Sigmoid colon (tissue), 7 donors: Measurements from ENCODE around the gene IGF2BP3. TPM values are rescaled to one million over a fixed set of nuclear protein-coding genes. Genes with fewer than 3 reads are reported as not detected.

Source experiments
- DNase-seq: peaks from one replicate; pipeline ENCODE4 v3.0.0-alpha.2; 2019
- H3K27ac ChIP-seq, 4 donors: fragments of 200-600 bp; sonication (generic); one replicate each; pipeline ENCODE4 v1.5.1; 2016 to 2019; ENCODE audit warnings: mild to moderate bottlenecking in 1 of 4
- H3K27me3 ChIP-seq, 3 donors: fragments of 200-600 bp; sonication (generic); one replicate each; pipeline ENCODE4 v1.5.1; 2019; ENCODE audit warnings: mild to moderate bottlenecking in 1 of 3
- H3K36me3 ChIP-seq, 4 donors: fragments of 200-600 bp; sonication (generic); one replicate each; pipeline ENCODE4 v1.5.1; 2016 to 2019
- H3K4me1 ChIP-seq, 4 donors: fragments of 200-600 bp; sonication (generic); one replicate each; pipeline ENCODE4 v1.5.1; 2017 to 2019
- H3K4me3 ChIP-seq, 4 donors: fragments of 200-600 bp; sonication (generic); one replicate each; pipeline ENCODE4 v1.5.1; 2017 to 2019; ENCODE audit warnings: mild to moderate bottlenecking in 2 of 4, moderate library complexity in 1 of 4
- H3K9me3 ChIP-seq, 4 donors: fragments of 200-600 bp in 3 of 4; sonication (generic) in 3 of 4; one replicate each; pipeline versions ENCODE4 v1.5.1 to v1.6.1; 2013 to 2019
- EP300 ChIP-seq, 4 donors: sonication (generic); formaldehyde crosslinking; IDR thresholded peaks; one replicate each; pipeline ENCODE4 v1.6.1; 2017; ENCODE audit warnings: antibody characterized with exemption in 4 of 4
- POLR2A ChIP-seq, 2 donors: fragments of 450-650 bp; IDR thresholded peaks; one replicate each; pipeline ENCODE4 v1.6.1; 2016; ENCODE audit warnings: antibody characterized with exemption in 2 of 2, mild to moderate bottlenecking in 2 of 2, moderate library complexity in 2 of 2
- POLR2AphosphoS5 ChIP-seq, 4 donors: sonication (generic); formaldehyde crosslinking; IDR thresholded peaks; one replicate each; pipeline ENCODE4 v1.6.1; 2017; ENCODE audit warnings: antibody characterized with exemption in 4 of 4
- WGBS, 2 donors: extraction: QIAGEN DNeasy Blood & Tissue Kit; methylation state at CpG; one replicate each; pipeline ENCODE4 v1.1.7; 2013; 5-methylcytosine and 5-hydroxymethylcytosine counted together
- intact Hi-C: fragments of 100-400 bp; cut with DNase I; formaldehyde crosslinking; loops from one replicate; pipeline ENCODE4 v1.15.1; 2023
- polyA plus RNA-seq, 3 donors: library from polyadenylated mRNA; stranded (reverse); fragments of 200-250 nt; gene quantifications; one replicate each; pipeline ENCODE4 v1.2.3, GENCODE V29; 2013
- total RNA-seq, 4 donors: library from RNA; depleted of rRNA; stranded (reverse); fragments of >200 nt; gene quantifications; one replicate each; pipeline ENCODE4 v1.1.0, GENCODE V29; 2016
- TF ChIP-seq, protein P1 (sequence below), 4 experiments: fragments of 450-650 bp in 3 of 4; fragments of 200-600 bp in 1 of 4; IDR thresholded peaks; one replicate each; pipeline ENCODE4 v1.5.1; 2016 to 2019; ENCODE audit warnings: antibody characterized with exemption in 4 of 4, mild to moderate bottlenecking in 3 of 4, moderate library complexity in 2 of 4
- donor health status: healthy with polysubstance abuse.
- donor health status: Bipolar disorder and iron deficiency.
- donor health status: healthy.

IGF2BP3 gene
- total and polyA plus RNA-seq, 7 donors: under 0.01 to 1.9 (median 1.2) TPM; not detected in 2

DNA sequence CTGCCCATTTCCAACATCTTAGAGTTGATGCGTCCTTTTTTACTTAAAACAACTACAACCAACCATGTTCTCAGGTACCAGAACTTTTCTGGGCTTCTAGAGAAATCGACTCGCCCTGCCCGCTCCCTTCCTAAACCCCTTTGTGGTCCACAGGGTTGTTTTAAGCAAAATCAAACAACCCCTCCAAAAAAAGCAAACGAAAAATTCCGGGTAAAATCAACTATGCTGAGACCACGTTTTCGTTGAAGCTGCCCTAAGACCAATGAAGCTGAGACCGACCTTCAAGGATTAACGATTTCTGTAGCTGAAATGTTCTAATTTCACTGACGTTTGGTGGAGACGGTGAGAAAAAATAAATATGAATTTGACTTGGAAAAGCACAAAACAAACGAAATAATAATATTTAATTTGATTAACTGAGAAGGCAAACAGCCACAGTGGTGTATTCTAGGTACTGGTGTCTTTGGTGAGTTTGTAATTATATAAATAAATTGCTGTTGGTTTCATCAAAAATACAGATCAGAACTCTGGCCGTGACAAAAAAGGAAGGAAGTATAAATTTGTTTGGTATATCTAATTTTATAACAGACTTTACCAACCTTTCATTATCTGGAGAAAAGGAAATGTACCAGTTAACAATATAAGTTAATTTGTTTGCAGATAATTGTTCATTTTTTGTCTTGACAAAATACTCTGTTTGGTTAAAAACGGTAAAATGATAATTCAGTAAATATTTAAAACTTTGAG, 4.7 kb upstream of the IGF2BP3 start:
- Histone ChIP-seq H3K4me3 (no peak overlapping the region), H3K4me1 (peaks cover 0 to 30% (median 29%) of the 10 kb centered on the region in 4 donors), H3K9me3 (no peaks in the 10 kb centered on the region), H3K27me3 (peaks cover 67 to 100% (median 97%) of the 10 kb centered on the region in 3 donors), H3K27ac (no peak overlapping the region), H3K36me3 (no peaks in the 10 kb centered on the region)
- TF ChIP-seq POLR2AphosphoS5 (IDR thresholded peaks at IDR 0.05): peak in 2 of 4 donors; percentile 20 to 69
- TF ChIP-seq, protein P1, sequence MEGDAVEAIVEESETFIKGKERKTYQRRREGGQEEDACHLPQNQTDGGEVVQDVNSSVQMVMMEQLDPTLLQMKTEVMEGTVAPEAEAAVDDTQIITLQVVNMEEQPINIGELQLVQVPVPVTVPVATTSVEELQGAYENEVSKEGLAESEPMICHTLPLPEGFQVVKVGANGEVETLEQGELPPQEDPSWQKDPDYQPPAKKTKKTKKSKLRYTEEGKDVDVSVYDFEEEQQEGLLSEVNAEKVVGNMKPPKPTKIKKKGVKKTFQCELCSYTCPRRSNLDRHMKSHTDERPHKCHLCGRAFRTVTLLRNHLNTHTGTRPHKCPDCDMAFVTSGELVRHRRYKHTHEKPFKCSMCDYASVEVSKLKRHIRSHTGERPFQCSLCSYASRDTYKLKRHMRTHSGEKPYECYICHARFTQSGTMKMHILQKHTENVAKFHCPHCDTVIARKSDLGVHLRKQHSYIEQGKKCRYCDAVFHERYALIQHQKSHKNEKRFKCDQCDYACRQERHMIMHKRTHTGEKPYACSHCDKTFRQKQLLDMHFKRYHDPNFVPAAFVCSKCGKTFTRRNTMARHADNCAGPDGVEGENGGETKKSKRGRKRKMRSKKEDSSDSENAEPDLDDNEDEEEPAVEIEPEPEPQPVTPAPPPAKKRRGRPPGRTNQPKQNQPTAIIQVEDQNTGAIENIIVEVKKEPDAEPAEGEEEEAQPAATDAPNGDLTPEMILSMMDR (IDR thresholded peaks at IDR 0.05): no peak
- intact Hi-C loops: loop anchor here (5.0 to 10.0 kb wide), 4 partner anchors 60 to 1100 kb away; partner anchors contain the start of genes NUP42, PALS2 and TRA2A
- no peak for DNase-seq
- WGBS, 2 donors: 4 to 5% methylated on average over 15 of the region's 15 CpGs

DNA sequence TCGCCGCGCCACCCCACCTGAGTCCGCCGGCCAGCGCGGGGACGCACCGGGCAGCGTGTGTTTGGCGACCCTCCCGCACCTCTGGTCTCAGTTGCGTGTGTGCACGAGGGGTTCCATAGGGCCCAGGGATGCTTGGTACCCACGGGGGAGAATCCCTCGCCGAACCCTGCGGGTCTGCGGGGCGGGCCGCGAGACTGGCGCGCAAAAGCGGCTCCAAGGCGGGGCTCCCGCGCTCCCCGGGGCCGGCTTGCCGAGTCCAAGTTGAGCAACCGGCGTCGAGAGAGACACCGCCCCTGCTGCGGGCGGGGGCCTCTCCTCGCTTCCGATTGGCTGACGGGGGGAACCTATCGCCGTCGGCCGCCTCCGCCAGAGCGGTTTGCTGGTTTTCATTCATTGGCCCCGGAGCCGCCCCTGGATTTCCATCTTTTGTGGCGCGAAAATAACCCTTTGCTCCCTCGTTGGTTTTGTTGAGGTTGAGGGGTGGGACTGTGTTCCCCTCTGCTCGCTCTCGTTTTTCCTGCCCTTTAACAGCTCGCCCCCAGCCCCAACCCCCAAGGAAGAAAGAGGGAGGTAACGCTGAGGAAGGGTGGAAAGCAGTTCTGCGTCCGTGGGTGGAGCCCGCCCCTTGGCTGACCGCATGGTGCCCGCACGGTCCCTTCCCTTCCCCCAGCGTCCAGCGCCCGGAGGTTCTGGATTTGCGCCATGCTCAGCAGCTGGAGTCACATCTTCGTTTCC, 4.0 kb upstream of the IGF2BP3 start:
- Histone ChIP-seq H3K4me3 (peak overlapping the region in 3 of 4 donors; percentile 6 to 21 (median 20)), H3K36me3 (no peaks in the 10 kb centered on the region), H3K9me3 (no peaks in the 10 kb centered on the region), H3K27me3 (peaks cover 74 to 100% (median 99%) of the 10 kb centered on the region in 3 donors), H3K4me1 (peaks cover 0 to 37% (median 36%) of the 10 kb centered on the region in 4 donors), H3K27ac (no peak overlapping the region)
- peak; percentile 81 for DNase-seq
- 1% methylated on average over 66 of the region's 66 CpGs for WGBS, 2 donors
- no peak for TF ChIP-seq POLR2A (IDR thresholded peaks at IDR 0.05)
- TF ChIP-seq EP300 (IDR thresholded peaks at IDR 0.05): no peak
- TF ChIP-seq, protein P1 (IDR thresholded peaks at IDR 0.05): no peak
- no peak for TF ChIP-seq POLR2AphosphoS5 (IDR thresholded peaks at IDR 0.05)
- intact Hi-C loops: loop anchor here (5.0 to 10.0 kb wide), 4 partner anchors 61 to 1101 kb away; partner anchors contain the start of genes NUP42, PALS2 and TRA2A

DNA sequence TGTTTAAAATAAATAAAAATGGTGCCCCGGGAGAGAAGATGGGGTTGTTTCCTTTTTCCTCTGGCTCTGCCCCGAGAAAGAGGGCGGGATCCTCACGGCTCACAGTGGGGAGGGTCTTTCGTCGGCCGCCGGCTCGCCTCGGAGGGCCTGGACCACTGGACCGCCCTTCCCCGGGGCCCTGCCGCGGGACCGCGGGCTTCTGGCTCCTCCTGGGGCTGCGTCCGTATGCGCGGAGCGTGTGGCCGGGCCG, 3.5 kb upstream of the IGF2BP3 start:
- 1% methylated on average over 23 of the region's 23 CpGs for WGBS, 2 donors
- no peaks in the 10 kb centered on the region for H3K36me3 ChIP-seq

DNA sequence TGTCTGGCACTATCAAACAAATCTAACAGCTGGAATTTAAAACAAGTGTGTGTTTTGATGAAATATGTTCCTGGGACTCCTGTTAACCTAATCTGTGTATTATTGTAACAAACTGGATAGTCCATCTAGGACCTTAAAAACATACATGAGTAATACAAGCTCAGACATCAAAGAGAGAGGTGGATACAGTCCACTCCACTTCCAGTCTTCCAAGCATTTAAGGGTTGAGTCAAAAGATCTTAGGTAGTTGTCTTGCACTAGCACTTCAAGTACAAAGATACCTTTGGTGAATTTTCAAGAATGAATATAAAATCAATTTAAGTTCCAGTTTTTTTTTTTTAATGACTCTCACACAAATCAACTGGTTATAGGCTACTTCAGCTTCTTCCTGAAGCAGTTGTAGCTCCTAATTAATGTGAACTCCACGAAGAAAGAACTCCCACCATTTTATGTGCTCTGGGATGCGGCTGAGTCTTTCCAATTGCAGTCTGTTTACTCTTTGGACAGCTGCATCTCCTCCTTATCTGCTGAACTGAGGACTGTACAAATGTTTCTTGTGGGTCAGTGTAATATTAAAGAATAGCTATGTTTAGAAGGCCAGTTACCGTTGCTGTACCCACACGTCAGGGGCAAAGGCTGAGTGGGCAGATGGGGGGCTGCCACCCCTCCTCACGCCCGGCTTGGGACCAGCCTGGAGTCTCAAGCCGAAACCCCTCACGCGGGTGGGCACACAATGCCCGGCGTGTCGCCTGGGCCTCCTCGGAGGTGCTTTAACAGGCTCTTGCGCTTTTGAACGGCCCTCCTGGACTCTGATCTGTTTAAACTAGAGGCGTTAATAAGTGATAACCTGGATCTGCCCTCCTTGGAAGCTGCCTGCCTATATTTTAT, 2.9 kb upstream of the IGF2BP3 start:
- Histone ChIP-seq H3K4me3 (no peak overlapping the region), H3K27me3 (peaks cover 84 to 100% (median 99%) of the 10 kb centered on the region in 3 donors), H3K36me3 (no peaks in the 10 kb centered on the region), H3K9me3 (no peaks in the 10 kb centered on the region), H3K27ac (no peak overlapping the region), H3K4me1 (peaks cover 0 to 47% (median 47%) of the 10 kb centered on the region in 4 donors)
- DNase-seq: no peak
- intact Hi-C loops: loop anchor here (5.0 to 10.0 kb wide), 4 partner anchors 62 to 1102 kb away; partner anchors contain the start of genes NUP42, PALS2 and TRA2A
- TF ChIP-seq, protein P1 (IDR thresholded peaks at IDR 0.05): no peak
- TF ChIP-seq POLR2AphosphoS5 (IDR thresholded peaks at IDR 0.05) (no peak), EP300 (IDR thresholded peaks at IDR 0.05) (no peak), POLR2A (IDR thresholded peaks at IDR 0.05) (no peak)
- WGBS, 2 donors: 4 to 9% methylated on average over 16 of the region's 16 CpGs

More for the DNA sequence above, 3.5 kb upstream of the IGF2BP3 start:
- intact Hi-C loops: loop anchor here (5.0 to 10.0 kb wide), 4 partner anchors 61 to 1101 kb away; partner anchors contain the start of genes NUP42, PALS2 and TRA2A
- Histone ChIP-seq H3K9me3 (no peaks in the 10 kb centered on the region), H3K4me1 (peaks cover 0 to 42% (median 41%) of the 10 kb centered on the region in 4 donors), H3K27ac (no peak overlapping the region), H3K27me3 (peaks cover 78 to 100% (median 99%) of the 10 kb centered on the region in 3 donors), H3K4me3 (peak overlapping the region in 3 of 4 donors; percentile 6 to 21 (median 20))
- TF ChIP-seq POLR2A (IDR thresholded peaks at IDR 0.05) (no peak), EP300 (IDR thresholded peaks at IDR 0.05) (no peak), POLR2AphosphoS5 (IDR thresholded peaks at IDR 0.05) (no peak)
- TF ChIP-seq, protein P1 (IDR thresholded peaks at IDR 0.05): no peak
- no peak for DNase-seq
